ENCODE data around the gene VAV3. TPM values are rescaled to one million over a fixed set of nuclear protein-coding genes. Genes with fewer than 3 reads are reported as not detected.

VAV3 gene
- total and polyA plus RNA-seq, 2 of the 8 experiments (the other 6 are each of a cell fraction or from before 2014, with no cell fraction given), result 2.9 to 7.9 TPM

DNA sequence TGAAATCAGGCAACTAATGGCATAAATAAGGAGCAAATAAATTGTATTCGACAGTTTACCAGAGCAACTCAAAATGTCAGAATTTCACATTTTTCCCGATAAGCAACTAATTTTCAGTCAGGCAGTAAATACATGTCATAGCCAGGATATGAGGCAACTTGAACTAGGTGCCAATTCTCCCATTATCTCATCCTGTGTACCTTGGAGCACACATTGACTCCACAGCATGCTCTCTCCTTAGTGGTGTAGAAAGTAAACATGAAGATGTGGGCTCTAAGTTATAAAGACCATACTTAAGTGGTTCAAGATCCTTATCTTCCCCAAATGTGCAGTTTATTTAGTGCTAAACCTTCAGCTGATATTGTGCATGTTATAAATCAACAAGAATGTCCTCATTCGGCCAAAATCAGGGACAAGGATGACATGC is 197.8 kb downstream of the VAV3 start:
- Histone ChIP-seq H2BK12ac (ENCODE audit: low read depth, low read length) (no peak overlapping the region), H3K4me2 (ENCODE audit: insufficient read depth in 1 of 2, low read depth in 2 of 2, low read length in 2 of 2) (no peak overlapping the region), H3K14ac (ENCODE audit: insufficient read length) (no peak overlapping the region), H4K91ac (replicated peaks; ENCODE audit: insufficient read length, low read length) (no peak overlapping the region), H2BK15ac (ENCODE audit: low read length) (no peak overlapping the region), H3K4me1 (replicated peaks in 1 of 4; ENCODE audit: control insufficient read depth in 3 of 4, insufficient read depth in 4 of 4, low read length in 3 of 4) (peaks cover 0 to 8% (median 2%) of the 10 kb centered on the region in 4 experiments; a peak in 4 of 7 replicates), H2AK5ac (ENCODE audit: low read depth, low read length) (no peak overlapping the region), H3K4ac (replicated peaks; ENCODE audit: insufficient read length, low read depth, low read length) (no peak overlapping the region), H3K9ac (replicated peaks in 1 of 4; ENCODE audit: extremely low read depth in 1 of 4, low read depth in 3 of 4, low read length in 3 of 4) (no peak overlapping the region), H4K5ac (ENCODE audit: insufficient read length, low read depth, low read length) (no peak overlapping the region), H3K27ac (ENCODE audit: low read depth, low read length) (no peak overlapping the region), H3K27me3 (replicated peaks in 1 of 4; ENCODE audit: control insufficient read depth in 3 of 4, extremely low read depth in 1 of 4, insufficient read depth in 3 of 4, low read length in 3 of 4) (no peaks in the 10 kb centered on the region), H2AFZ (ENCODE audit: low read length) (no peak overlapping the region), H3K79me2 (ENCODE audit: control insufficient read depth in 1 of 2, insufficient read depth in 2 of 2, low read length in 2 of 2) (no peaks in the 10 kb centered on the region), H3K36me3 (ENCODE audit: control insufficient read depth in 2 of 4, insufficient read depth in 4 of 4, low read length in 3 of 4) (no peaks in the 10 kb centered on the region), H4K8ac (ENCODE audit: extremely low read depth, insufficient read depth, low read length) (no peak overlapping the region), H3K4me3 (ENCODE audit: extremely low read depth in 1 of 4, insufficient read depth in 2 of 4, low read depth in 3 of 4, low read length in 4 of 4) (no peak overlapping the region), H4K20me1 (replicated peaks in 1 of 2; ENCODE audit: control insufficient read depth in 1 of 2, insufficient read depth in 2 of 2, low read length in 2 of 2) (no peaks in the 10 kb centered on the region), H2BK120ac (replicated peaks; ENCODE audit: low read depth, low read length) (no peak overlapping the region), H3K23ac (ENCODE audit: insufficient read length) (no peak overlapping the region), H3K79me1 (ENCODE audit: low read depth, low read length) (no peaks in the 10 kb centered on the region), H3K9me3 (ENCODE audit: insufficient read depth in 2 of 2, low read depth in 1 of 2, low read length in 1 of 2) (no peaks in the 10 kb centered on the region), H2BK5ac (ENCODE audit: low read depth, low read length) (no peak overlapping the region), H3K56ac (replicated peaks; ENCODE audit: insufficient read length, low read depth, low read length) (no peak overlapping the region), H3K23me2 (ENCODE audit: low read depth, low read length) (no peaks in the 10 kb centered on the region; the same call in 1 of the 2 replicates), H2BK20ac (ENCODE audit: low read length) (no peak overlapping the region), H3K18ac (ENCODE audit: extremely low read depth, low read length) (no peak overlapping the region)
- DNase-seq (ENCODE audit: low read depth in 1 of 2, low spot score in 2 of 2) (no peak), FAIRE-seq (no peak)
- WGBS, 2 experiments (ENCODE audit: extremely low coverage in 1 of 2, insufficient coverage in 1 of 2, insufficient read length in 1 of 2, insufficient replicate concordance in 2 of 2, low coverage in 1 of 2, low lambda C conversion rate in 2 of 2, missing lambda C conversion rate in 1 of 2), result 89% methylated on average over 3 of the region's 3 CpGs; no CpG with 5 or more reads in 1 of the 2 experiments
- ChIA-PET POLR2A (ENCODE audit: partially characterized antibody) (no interaction called here), CTCF (ENCODE audit: partially characterized antibody) (interaction anchor here (0.8 to 0.9 kb wide), 2 partner anchors 9 to 17 kb away, joined by 3 read pairs; no protein-coding TSS in a partner anchor)
- TF ChIP-seq BACH1 (IDR thresholded peaks at IDR 0.05; ENCODE audit: low read length), result no peak
- TF ChIP-seq RAD21 (IDR thresholded peaks at IDR 0.05 in 1 of 2, conservative IDR thresholded peaks at IDR 0.05 in 1 of 2; ENCODE audit: low read depth in 2 of 2, low read length in 2 of 2), result no peak
- no peak for TF ChIP-seq TEAD4 (IDR thresholded peaks at IDR 0.05; ENCODE audit: low read depth, low read length)
- TF ChIP-seq BCL11A (IDR thresholded peaks at IDR 0.05; ENCODE audit: low read depth in 2 of 2, low read length in 2 of 2), result no peak
- no peak for TF ChIP-seq ATF3 (IDR thresholded peaks at IDR 0.05; ENCODE audit: insufficient read depth, low read depth, low read length)
- TF ChIP-seq JUND (IDR thresholded peaks at IDR 0.05; ENCODE audit: low read length), result no peak
- TF ChIP-seq HDAC6 (IDR thresholded peaks at IDR 0.05; ENCODE audit: low read depth, low read length), result no peak
- no peak for TF ChIP-seq EGR1 (IDR thresholded peaks at IDR 0.05; ENCODE audit: borderline replicate concordance, low read depth, low read length)
- TF ChIP-seq CBX5 (IDR thresholded peaks at IDR 0.05; ENCODE audit: low read depth, low read length), result no peak
- no peak for TF ChIP-seq SP1 (IDR thresholded peaks at IDR 0.05; ENCODE audit: low read depth, low read length)
- TF ChIP-seq GABPA (IDR thresholded peaks at IDR 0.05; ENCODE audit: borderline replicate concordance, insufficient read depth, low read length), result no peak
- TF ChIP-seq SP4 (IDR thresholded peaks at IDR 0.05; ENCODE audit: low read length), result no peak
- TF ChIP-seq SUZ12 (IDR thresholded peaks at IDR 0.05; ENCODE audit: low read length), result no peak
